GM15510 (cell line): Measurements from ENCODE around the gene ZNF837.

Experiments
- POLR2A ChIP-seq: IDR thresholded peaks from 3 replicates; pipeline ENCODE4 v1.6.1; 2011; ENCODE audit warnings: borderline replicate concordance; ENCODE audit not compliant: insufficient read length; ENCODE audit errors: extremely low read depth

The ZNF837 gene

GRCh38 chr19:58361900-58362271 is 18.9 kb downstream of the ZNF837 start:
- TF ChIP-seq POLR2A = no peak

- TF ChIP-seq POLR2A = no peak
Observed at GRCh38 chr19:58357481-58358145, 23.2 kb downstream of the ZNF837 start.

GRCh38 chr19:58356766-58357480 is 23.9 kb downstream of the ZNF837 start:
- no peak for TF ChIP-seq POLR2A

GRCh38 chr19:58355908-58356765 is 24.7 kb downstream of the ZNF837 start:
- TF ChIP-seq POLR2A = no peak

- TF ChIP-seq POLR2A = no peak
Observed at GRCh38 chr19:58355215-58355796, 25.5 kb downstream of the ZNF837 start.

- no peak for TF ChIP-seq POLR2A
Observed at GRCh38 chr19:58354478-58355030, 26.3 kb downstream of the ZNF837 start.

GRCh38 chr19:58353717-58354477 is 26.9 kb downstream of the ZNF837 start:
- TF ChIP-seq POLR2A = no peak

GRCh38 chr19:58352760-58353671 is 27.8 kb downstream of the ZNF837 start, which contains the start of gene A1BG:
Gene A1BG (minus strand): TSS chr19:58353492. CDS start chr19:58353437, 55 bp downstream.
- TF ChIP-seq POLR2A = no peak

GRCh38 chr19:58351990-58352755 is 28.7 kb downstream of the ZNF837 start:
- TF ChIP-seq POLR2A = no peak

- TF ChIP-seq POLR2A = no peak
Observed at GRCh38 chr19:58351558-58351878, 29.3 kb downstream of the ZNF837 start.

- TF ChIP-seq POLR2A = no peak
Observed at GRCh38 chr19:58350871-58351557, 29.8 kb downstream of the ZNF837 start.

- TF ChIP-seq POLR2A = no peak
Observed at GRCh38 chr19:58350001-58350861, 30.6 kb downstream of the ZNF837 start.
